G401 (cell line): ENCODE data around the gene SOHLH2. TPM values are rescaled to one million over a fixed set of nuclear protein-coding genes. Genes with fewer than 3 reads are reported as not detected.

Experiments used
- DNase-seq: peaks from one replicate; pipeline ENCODE4 v3.0.0-alpha.2; 2015; ENCODE audit warnings: low spot score
- in situ Hi-C: cut with HindIII; loops from 2 replicates; pipeline ENCODE4 v1.10.0; 2016; ENCODE audit warnings: low sequenced_read_pairs, mixed read lengths
- total RNA-seq: library from RNA; depleted of rRNA; stranded (reverse); fragments of >200 nt; shearing (Covaris generic); gene quantifications from 2 replicates; pipeline ENCODE4 v1.2.3, GENCODE V29; 2014; rRNA removed

Gene SOHLH2
- total RNA-seq = not detected in 2 replicates

DNA sequence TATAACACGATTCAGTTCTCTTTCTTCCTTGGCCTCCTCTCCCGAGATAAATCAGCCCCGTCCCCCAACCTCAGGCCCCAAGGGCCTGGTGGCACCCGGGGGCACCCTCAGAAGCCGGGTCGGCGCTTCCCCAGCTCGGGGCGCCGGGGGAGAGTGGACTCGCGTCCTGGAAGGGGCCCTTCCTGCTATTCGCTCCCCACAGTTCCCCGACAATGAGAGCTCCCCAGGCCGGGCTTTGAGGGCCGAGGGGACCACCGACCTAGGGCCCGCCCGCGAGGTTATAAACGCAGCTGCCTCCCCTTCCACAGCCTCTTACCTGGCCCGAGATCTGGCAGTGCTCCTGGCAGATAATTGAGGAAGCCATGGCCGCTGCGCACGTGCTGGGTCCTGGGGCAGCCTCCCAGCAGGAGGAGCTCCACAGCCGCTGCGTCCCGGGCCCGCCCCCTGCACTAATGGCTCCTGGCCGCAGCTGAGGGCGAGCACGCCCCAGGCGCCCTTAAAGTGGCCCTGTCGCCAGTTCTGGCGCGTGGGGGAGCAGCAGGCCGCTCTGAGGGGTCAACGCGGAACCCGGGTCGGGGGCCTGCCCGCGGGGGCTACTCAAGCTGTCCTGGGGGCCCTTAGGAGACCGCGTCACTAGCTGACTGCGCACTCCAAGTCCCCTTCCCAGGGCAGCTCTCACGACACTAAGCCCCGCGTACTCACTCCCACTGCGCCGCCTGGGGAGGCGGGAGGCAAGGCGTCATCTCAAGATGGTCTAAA, at the start of gene SOHLH2:
TSS of gene SOHLH2 (minus strand) at position 394 of the 759 bp plus-strand sequence. CDS start at position 364, 30 bp downstream.
- DNase-seq = no peak
- in situ Hi-C loops = no loop called here

GRCh38 chr13:36261976-36262375, 47.6 kb upstream of the SOHLH2 start:
- in situ Hi-C loops = no loop called here
- DNase-seq = no peak

DNA sequence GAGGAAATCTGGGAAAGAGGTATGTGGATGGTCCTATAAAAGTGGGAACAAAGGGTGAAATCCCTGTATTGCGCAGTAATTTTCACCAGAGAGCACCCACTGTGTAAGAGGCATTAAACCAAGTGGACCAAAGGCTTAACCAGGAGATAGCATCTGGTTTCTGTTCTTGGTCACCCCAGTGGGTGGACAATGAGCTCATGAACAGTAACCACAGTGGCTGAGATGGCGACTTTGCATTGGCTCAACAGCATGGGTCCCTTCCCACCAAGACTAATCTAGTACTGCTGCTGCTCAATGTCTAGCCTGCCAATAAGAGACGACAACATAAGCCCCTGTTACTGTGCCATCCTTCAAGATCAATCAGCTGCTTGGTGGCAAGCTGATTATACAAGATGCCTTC, 46.7 kb upstream of the SOHLH2 start:
- DNase-seq = no peak
- in situ Hi-C loops = no loop called here

DNA sequence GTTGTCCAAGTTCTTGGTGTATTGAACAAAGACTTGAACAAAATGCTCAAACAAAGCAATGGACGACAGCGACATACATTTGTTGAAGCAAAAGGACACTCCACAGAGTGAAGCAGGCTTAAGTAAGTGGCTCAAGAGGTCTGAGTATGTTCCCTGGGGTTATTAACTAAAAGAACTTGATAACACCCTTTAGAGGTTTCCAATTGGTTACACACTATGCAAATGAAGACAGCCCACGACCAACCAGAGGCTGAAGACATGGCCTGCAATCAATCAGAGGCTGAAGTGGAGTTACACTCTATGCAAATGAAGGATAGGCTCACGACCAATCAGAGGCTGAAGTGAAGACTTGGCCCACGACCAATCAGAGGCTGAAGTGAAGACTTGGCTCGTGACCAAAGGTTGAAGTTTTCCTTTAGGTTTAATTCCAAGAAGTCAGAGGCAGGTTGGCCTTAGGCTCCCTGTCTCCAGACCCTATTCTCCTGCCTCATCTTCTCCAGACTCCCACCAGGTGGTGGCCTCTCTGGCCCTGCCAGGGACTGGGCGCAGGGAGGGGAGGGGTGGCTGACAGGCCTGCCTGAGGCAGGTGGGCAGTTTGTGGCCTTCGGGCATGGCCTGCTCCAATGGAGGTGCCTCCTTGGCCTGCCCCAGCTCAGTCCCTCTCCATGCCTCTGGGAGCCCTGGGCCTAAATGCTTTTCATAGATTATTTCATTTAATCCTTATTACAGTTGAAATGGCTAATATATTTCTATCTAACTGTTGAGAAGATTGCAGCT, 45.2 kb upstream of the SOHLH2 start:
- DNase-seq = no peak
- in situ Hi-C loops = no loop called here

- in situ Hi-C loops = no loop called here
- no peak for DNase-seq
Measured at GRCh38 chr13:36258831-36259230, 44.5 kb upstream of the SOHLH2 start.

GRCh38 chr13:36251526-36251925, 37.2 kb upstream of the SOHLH2 start:
- in situ Hi-C loops = no loop called here
- no peak for DNase-seq

GRCh38 chr13:36251017-36251416, 36.7 kb upstream of the SOHLH2 start:
- in situ Hi-C loops = no loop called here
- no peak for DNase-seq

GRCh38 chr13:36248700-36249099, 34.3 kb upstream of the SOHLH2 start:
- no peak for DNase-seq
- in situ Hi-C loops = no loop called here

- in situ Hi-C loops = no loop called here
Measured at GRCh38 chr13:36244990-36245389, 30.6 kb upstream of the SOHLH2 start.

DNA sequence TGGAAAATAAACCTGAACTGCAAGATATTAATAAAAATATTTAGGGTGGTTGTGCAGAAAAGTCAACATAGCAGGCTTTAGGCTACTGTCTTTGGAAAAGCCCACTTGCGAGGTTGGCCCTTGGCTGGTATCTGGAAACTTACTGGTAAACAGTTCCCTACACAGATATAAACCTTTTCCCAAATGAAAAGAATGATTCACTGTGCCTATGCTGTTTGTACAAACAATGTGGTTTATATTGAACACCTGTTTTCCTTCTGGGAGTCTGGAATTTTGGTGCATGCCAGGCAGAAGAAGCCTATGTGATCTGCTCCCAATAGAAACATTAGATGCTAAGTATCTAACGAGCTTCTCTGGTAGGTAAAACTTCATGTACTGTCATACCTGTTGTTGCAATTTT, 29.7 kb upstream of the SOHLH2 start:
- in situ Hi-C loops = no loop called here
- DNase-seq = no peak

More at GRCh38 chr13:36244990-36245389, 30.6 kb upstream of the SOHLH2 start:
- no peak for DNase-seq

DNA sequence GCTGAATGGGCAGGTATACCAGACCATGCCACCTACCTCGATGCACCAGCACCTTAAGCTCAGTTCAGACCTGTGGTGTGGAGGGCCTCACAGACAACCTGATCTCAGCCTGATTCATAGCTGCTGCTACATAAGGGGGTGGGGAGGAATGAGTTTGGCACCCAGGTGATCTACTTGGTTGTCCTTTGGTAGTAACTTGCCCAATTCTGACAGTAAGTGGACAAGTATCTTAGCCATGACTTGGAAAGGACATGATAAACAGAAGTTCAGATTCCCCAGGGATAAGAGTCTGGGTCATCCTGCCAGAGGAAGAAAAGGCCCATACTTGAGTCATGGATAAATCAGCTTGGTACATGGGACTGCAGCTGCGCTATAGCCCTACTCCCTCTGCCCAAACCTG, 28.4 kb upstream of the SOHLH2 start:
- in situ Hi-C loops = no loop called here

GRCh38 chr13:36231236-36231635, 16.9 kb upstream of the SOHLH2 start:
- no peak for DNase-seq
- in situ Hi-C loops = no loop called here

More for the DNA sequence above, 28.4 kb upstream of the SOHLH2 start:
- no peak for DNase-seq

- in situ Hi-C loops = no loop called here
- no peak for DNase-seq
Measured at GRCh38 chr13:36224730-36225129, 10.4 kb upstream of the SOHLH2 start.

DNA sequence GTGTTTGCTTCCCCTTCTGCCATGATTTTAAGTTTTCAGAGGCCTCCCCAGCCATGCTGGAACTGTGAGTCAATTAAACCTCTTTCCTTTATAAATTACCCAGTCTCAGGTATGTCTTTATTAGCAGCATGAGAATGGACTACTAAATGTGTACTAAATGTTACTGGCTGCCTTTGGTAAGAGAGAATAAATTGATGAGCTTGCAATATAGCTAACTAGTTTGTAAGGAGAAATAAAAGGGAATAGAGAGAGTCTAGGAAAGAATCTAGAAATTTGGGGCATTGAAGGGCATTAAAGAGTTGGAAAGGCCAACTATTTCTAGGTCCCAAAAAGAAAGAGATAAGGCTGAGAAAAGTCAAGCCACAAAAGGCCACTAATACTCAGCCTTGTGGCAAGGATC, 5.5 kb upstream of the SOHLH2 start:
- DNase-seq = no peak
- in situ Hi-C loops = no loop called here

GRCh38 chr13:36217456-36217855, 3.1 kb upstream of the SOHLH2 start:
- in situ Hi-C loops = no loop called here

DNA sequence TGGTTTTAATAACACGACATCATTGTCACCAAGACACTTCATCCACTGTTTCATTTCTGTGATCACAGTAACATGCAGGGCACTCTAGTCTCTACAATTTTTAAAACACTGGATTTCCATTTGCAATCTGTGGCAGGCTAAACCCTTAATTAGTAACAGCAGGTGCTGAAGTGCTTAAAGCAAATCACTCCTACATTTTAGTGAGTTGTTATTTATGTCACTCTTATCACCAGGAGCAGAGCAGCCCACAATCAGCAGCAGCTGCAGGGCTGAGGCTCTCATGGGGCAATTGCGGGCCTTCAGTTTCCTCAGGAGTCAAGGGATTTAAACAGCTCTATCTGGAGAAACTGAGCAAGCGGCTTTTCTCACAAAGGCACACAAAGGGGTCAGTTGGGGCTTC, 1.6 kb downstream of the SOHLH2 start:
- DNase-seq = no peak
- in situ Hi-C loops = no loop called here

More at GRCh38 chr13:36217456-36217855, 3.1 kb upstream of the SOHLH2 start:
- no peak for DNase-seq

DNA sequence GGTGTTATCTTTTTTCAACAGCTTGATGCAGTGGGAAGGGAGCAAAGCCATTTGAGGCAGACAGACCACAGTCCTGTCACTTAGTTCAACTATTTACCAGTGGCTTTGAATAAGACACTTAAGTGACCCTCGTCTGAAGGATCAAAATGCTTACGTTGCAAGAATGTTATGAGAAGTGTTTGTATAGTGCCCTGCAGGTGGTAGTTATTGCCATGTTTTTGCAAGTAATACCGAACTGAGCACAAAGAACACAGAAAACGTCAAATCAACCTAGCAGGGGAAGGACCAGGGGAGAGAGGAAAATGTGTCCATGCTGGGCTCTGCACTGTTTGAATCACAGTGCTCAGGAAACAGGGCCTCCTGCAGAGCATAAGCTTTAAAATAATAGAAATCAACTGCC, 2.8 kb downstream of the SOHLH2 start:
- in situ Hi-C loops = no loop called here
- no peak for DNase-seq

DNA sequence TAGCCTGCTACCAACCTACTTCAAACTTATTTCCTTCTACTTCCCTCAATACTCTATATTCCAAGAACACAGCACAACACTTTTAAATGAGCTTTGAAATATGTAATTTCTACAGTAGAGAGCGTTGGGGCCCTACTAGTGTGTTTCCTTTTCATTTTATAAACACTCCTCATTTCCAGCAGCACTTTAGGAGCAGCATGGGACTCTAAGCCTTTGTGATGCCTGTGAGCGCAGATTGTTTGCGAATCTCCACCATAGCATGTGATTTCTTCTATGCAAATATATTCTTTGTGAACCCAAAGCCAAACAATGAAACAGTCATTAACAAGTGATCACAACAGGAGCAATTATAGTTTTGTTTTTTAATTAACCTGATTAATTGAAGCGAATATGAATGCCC, 3.6 kb downstream of the SOHLH2 start:
- in situ Hi-C loops = no loop called here

GRCh38 chr13:36207672-36208071, 6.7 kb downstream of the SOHLH2 start:
- DNase-seq = no peak
- in situ Hi-C loops = no loop called here

More for the DNA sequence above, 3.6 kb downstream of the SOHLH2 start:
- no peak for DNase-seq

- no peak for DNase-seq
- in situ Hi-C loops = no loop called here
Measured at GRCh38 chr13:36193151-36193855, 21.1 kb downstream of the SOHLH2 start.
